H7 (cell line): ENCODE measurements around the gene SPCS3. TPM values are rescaled to one million over a fixed set of nuclear protein-coding genes. Genes with fewer than 3 reads are reported as not detected.
A peak's percentile ranks its signal among the peaks of the same experiment; 100 is the strongest.
"Not testable (repeated sequence)": the region's sequence is repeated elsewhere in the genome, so short reads cannot be mapped to it uniquely, and the experiment has no call there.

Source experiments
- DNase-seq: peaks from one replicate; pipeline ENCODE4 v3.0.0; 2012
- H3K27me3 ChIP-seq: 2 replicates; pipeline ENCODE4 v1.6.0; 2011; ENCODE audit warnings: mild to moderate bottlenecking, low read length; ENCODE audit not compliant: control insufficient read depth, insufficient read depth
- H3K36me3 ChIP-seq: replicated peaks from 2 replicates; pipeline ENCODE4 v1.5.1; 2011; ENCODE audit warnings: low read length; ENCODE audit not compliant: control insufficient read depth, insufficient read depth
- H3K4me3 ChIP-seq: 2 replicates; pipeline ENCODE4 v1.5.1; 2011; ENCODE audit warnings: low read depth, mild to moderate bottlenecking, control low read depth, low read length, moderate library complexity; ENCODE audit not compliant: insufficient read depth
- total RNA-seq: library from RNA; depleted of rRNA; stranded (reverse); fragments of >200 nt; shearing (Covaris generic); gene quantifications from 2 replicates; pipeline ENCODE4 v1.2.3, GENCODE V29; 2014

Gene SPCS3
- total RNA-seq, 1 experiment from 2014 or later, result 59.4 TPM

DNA sequence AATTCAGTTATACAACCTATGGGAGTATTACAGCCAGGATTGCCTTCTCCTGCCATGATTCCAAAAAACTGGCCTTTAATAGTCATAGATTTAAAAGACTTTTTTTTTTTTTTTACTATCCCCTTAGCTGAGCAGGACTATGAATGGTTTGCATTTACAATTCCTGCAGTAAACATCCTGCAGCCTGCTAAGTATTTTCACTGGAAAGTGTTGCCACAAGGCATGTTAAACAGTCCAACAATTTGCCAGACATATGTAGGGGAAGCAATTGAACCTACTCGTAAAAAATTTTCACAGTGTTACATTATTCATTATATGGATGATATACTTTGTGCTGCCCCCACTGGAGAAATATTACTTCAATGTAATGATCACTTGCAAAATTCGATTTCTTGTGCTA is 27.1 kb downstream of the SPCS3 start:
- DNase-seq, H3K27me3 ChIP-seq, H3K4me3 ChIP-seq, H3K36me3 ChIP-seq: not testable (repeated sequence)

DNA sequence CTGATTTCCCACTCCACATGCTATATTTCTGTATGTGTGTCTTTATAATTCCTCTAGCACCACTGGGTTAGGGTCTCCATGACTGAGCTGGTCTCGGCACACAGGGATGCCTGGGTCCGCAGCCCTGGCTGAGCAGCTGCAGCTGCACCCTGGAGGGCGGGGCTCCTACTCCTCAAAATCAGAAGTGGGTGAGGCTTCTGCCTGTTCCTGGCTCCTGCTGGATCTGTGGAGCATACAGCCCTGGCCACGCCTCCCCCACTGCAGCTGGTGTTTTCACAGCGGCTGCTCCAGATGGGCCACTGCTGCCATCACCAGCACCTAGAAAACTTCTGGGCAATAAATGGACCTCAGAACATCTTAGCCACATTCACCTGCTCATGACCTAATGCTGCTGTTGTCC is 30.9 kb downstream of the SPCS3 start:
- no peaks in the 10 kb centered on the region; the same call in 1 of the 2 replicates for H3K36me3 ChIP-seq
- H3K4me3 ChIP-seq, result no peak overlapping the region
- H3K27me3 ChIP-seq, result no peaks in the 10 kb centered on the region
- DNase-seq, result no peak

DNA sequence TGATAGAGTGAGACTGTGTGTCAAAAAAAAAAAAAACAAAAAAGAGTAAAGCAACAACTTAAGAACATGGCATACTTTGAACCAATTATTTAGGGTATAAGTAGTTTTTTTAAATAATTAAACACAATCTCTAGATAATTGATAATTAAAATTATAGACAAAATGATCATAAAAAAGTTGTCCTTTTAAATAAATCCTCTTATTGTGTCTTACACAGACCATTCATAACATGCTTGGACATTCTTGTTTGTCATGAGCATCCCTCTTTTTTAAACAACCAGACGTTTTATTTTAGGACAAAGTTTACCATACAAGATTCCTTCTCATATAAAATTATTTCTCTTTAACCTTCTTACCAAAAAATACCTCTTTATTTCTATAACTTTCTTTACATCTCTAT is 35.1 kb downstream of the SPCS3 start:
- H3K4me3 ChIP-seq, result no peak overlapping the region
- no peaks in the 10 kb centered on the region; the same call in 1 of the 2 replicates for H3K36me3 ChIP-seq
- DNase-seq, result no peak
- H3K27me3 ChIP-seq, result no peaks in the 10 kb centered on the region

DNA sequence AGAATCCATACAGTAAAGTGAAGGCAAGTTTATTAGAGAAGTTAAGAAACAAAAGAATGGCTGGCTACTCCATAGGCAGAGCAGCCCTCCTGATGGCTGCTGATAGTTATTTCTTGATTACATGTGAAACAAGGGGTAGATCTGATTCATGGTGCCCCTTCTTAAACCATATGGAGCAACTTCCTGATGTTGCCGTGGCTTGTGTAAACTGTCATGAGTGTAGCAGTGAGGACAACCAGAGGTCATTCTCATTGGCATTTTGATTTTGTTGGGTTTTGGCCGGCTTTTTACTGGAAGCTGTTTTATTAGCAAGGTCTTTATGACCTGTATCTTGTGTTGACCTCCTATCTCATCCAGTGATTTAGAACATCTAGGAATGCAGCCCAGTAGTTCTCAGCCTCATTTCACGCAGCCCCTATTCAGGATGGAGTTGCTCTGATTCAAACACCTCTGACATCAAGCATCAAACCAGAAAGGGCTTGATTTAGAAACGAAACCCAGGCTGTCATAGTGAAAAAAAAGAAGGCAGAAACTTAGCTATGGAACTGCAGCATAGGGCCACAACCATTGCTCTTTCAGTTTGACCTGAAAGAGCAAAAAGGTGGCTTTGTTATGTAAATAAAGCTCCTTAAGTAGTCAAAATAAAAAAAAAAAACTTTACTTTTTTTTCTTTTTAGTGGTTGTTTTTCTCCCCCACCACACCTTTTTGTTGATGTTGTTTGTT is 37.8 kb downstream of the SPCS3 start:
- DNase-seq, result peak; percentile 13
- Histone ChIP-seq H3K36me3 (no peaks in the 10 kb centered on the region; the same call in 1 of the 2 replicates), H3K27me3 (no peaks in the 10 kb centered on the region)

DNA sequence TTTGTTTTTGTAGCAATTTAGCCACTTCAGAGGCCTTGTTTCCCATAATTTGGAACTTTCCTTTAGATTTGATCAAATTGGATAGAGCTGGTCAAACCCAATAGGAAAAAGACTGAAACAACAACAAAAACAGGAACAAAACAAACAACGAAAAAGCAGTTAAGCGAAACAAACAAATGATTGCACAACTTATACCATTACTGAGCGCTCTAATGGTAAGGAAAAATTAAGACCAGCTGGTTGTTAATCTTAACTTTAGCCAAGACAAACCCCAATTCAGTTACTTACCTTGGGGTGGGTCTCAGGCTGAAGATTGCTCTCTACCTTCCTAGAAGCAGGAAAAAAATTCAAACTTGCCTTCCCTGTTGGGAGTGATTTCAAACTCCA is 38.3 kb downstream of the SPCS3 start:
- Histone ChIP-seq H3K4me3 (no peak overlapping the region), H3K36me3 (no peaks in the 10 kb centered on the region; the same call in 1 of the 2 replicates), H3K27me3 (no peaks in the 10 kb centered on the region)
- no peak for DNase-seq

More for the DNA sequence above, 37.8 kb downstream of the SPCS3 start:
- H3K4me3 ChIP-seq, result no peak overlapping the region

DNA sequence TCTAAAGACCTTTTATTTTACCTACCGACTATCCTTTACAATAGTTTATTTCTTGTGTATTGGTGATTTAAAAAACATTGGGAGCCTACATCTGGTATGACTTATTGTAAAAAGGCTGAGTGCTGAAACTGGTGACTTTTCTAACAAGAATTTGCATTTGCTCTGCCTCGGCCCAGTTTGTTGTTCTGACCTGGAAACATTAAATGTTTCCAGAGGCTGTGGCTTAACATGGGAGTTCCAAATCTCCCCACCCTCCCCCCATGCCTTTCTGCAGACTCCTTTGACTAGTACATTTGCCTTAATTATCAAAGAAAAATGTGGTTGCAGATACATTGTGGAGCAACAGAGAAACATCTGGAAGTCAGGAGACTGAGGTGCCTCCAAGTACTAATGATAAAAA is 39.8 kb downstream of the SPCS3 start:
- Histone ChIP-seq H3K36me3 (no peaks in the 10 kb centered on the region; the same call in 1 of the 2 replicates), H3K27me3 (no peaks in the 10 kb centered on the region), H3K4me3 (no peak overlapping the region)
- no peak for DNase-seq

DNA sequence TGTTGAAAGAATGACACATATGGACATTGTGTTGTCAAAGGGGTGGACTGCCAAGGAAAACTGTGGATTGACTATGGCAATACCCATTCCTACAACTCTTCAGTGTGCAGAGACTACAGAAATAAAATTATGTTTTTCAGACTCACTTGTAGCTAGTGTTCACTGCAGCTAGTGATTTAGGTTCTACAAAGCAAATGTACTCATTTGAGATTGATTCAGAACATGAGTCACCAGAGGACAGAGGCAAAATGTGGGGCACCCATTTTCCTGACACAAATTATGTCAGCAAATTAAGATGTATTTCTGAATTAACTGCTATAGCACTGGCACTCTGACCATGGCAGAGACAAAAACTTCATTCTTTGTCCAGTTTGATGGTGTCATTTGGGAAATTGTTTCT is 40.7 kb downstream of the SPCS3 start:
- H3K36me3 ChIP-seq, result no peaks in the 10 kb centered on the region
- H3K27me3 ChIP-seq, result no peaks in the 10 kb centered on the region

DNA sequence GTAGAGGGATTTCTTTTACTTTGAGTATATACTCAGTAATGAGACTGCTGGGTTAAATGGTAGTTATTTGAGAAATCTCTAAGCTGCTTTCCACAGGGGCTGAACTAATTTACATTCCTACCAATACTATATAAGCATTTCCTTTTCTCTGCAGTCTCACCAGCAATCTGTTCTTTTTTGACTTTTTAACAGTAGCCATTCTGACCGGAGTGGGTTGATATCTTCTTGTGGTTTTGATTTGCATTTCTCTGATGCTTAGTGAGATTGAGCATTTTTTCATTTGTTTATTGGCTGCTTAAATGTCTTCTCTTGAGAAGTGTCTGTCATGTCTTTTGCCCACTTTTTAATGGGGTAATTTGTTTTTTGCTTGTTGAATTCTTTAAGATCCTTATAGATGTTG is 43.3 kb downstream of the SPCS3 start:
- H3K36me3 ChIP-seq, result no peaks in the 10 kb centered on the region
- no peak overlapping the region for H3K4me3 ChIP-seq
- no peak for DNase-seq
- no peaks in the 10 kb centered on the region for H3K27me3 ChIP-seq

More for the DNA sequence above, 40.7 kb downstream of the SPCS3 start:
- no peak for DNase-seq
- H3K4me3 ChIP-seq, result no peak overlapping the region

DNA sequence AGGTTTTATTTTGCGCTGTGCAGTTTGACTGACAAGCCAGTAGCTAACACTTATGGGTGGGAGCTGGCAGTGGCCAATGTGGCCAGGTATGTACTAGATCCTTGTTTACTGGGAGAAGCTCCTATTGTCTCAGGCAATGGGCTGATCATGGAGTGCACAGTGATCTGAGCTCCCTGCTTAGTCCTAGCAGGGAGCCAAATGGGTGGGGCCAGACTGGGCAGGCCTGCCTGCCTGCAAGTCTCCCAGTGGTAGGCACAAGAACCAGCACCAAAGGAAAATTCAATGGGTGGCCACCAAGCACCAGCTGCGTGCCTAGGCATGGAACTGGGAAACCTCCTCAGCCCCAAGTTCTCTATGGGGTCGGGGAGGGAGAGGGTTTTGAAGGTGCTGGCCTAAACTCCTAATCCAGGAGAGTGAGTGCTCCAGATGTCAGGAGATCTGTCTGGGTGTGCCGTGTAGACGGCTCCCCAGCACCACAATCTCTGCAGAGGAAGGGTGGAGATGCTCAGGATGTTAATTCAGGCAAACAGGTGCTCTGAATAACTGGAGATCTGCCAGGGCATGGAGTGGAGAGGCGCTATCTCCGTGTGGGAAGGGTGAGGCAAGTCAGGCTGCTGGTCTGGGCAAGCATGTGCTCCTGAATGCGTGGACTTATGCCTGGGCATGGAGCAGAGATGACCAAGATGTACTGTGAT is 48.2 kb downstream of the SPCS3 start:
- no peaks in the 10 kb centered on the region for H3K36me3 ChIP-seq
- no peaks in the 10 kb centered on the region for H3K27me3 ChIP-seq
- no peak overlapping the region for H3K4me3 ChIP-seq
- DNase-seq, result no peak

DNA sequence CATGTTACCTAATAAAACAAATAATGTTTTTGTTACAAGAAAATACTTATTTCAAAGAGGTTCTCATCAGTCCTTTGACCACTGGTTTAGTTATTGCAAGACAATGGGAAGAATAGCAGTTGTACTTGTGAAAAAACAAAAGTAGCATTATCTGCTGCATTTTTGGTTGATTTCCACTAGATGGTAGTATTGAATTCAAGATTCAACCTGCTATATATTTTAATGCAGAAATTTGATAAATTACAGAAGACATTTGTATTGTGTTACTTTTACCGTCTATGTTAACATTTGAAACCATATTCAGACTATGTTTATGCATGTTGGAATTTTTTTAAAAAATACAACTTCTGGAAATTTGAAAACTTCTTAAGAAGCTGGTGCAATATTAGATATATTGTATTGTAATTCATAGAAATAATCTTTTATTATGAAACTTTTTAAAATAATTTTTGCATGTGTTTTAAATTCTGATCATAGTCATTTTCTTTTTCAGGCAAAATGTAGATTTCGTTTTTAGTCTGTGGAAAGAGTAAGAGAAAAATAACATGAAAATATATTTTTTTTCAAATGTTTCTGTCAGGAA is 56.4 kb downstream of the SPCS3 start:
- H3K27me3 ChIP-seq, result no peaks in the 10 kb centered on the region
- H3K4me3 ChIP-seq, result no peak overlapping the region
- H3K36me3 ChIP-seq, result no peaks in the 10 kb centered on the region
- DNase-seq, result peak; percentile 10

DNA sequence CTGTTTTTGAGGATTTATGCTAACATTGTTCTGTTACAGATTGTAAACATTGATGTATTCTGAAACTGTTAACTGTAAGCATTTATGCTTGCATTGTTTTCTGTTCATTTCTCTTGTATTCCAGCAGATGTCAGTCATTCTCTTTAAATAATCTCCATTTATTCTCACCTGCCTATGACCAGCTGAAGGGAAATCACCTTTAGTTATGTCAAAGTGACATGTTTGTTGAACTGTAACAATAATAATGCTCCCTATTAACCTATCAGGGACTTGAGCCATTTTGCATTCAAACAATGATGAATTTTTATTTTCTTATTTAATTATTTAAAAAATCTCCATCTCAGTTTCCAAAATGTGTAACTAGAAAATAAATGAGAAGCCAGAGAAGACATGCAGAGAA is 58.0 kb downstream of the SPCS3 start:
- Histone ChIP-seq H3K27me3 (no peaks in the 10 kb centered on the region), H3K4me3 (no peak overlapping the region), H3K36me3 (no peaks in the 10 kb centered on the region)
- DNase-seq, result peak; percentile 12

DNA sequence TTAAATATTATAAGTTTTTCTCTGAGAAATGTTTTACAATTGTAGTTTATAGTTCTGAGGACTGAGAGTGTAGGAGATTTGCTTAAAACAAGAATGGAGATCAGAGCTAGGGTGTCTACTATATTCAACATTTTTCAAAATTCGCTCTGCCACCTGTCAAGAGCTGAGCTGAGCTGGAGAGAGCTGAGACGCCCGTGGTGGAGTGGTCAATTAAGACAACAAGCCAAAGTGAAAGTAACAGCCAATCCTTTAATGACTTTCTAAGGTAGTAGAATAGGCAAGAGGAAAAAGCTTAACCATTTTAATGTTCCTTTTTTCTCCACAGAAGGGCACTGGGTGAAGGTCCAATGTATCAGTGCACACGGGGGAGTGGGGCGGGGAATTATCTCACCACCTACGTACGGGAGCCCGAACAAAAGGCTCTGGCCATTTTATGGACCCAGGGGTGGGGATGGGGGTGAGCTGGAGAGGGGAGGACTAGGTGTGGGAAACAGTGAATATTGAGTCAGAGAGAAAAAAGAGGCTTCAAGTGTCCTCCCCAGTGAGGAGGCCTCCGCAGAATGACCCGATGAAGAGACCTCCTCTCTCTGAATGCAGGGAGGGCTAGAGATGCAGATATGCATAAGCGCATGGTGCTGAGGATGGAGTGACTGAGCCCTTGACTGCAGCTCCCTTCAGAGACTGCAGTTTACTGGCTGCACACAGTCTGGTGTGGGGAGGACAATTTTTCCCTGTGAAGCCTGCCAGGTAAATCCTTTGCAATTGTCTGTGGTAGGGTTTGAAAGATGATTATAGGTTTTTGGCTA is 60.8 kb downstream of the SPCS3 start:
- no peak for DNase-seq
- Histone ChIP-seq H3K27me3 (no peaks in the 10 kb centered on the region), H3K4me3 (no peak overlapping the region), H3K36me3 (no peaks in the 10 kb centered on the region)
